Retinal pigment epithelial cell (primary cell): ENCODE measurements around the gene CCDC73.

ENCODE experiments used
- DNase-seq: peaks from one replicate; pipeline ENCODE4 v3.0.0-alpha.2; 2010; ENCODE audit warnings: low read depth
- H3K4me3 ChIP-seq: 2 replicates; pipeline ENCODE4 v1.5.1; 2011; ENCODE audit warnings: mild to moderate bottlenecking, low read length, control low read depth, moderate library complexity
- CTCF ChIP-seq: conservative IDR thresholded peaks from 2 replicates; pipeline ENCODE4 v1.5.1; 2011; ENCODE audit warnings: low read depth, low read length, control low read depth, inconsistent platforms

The CCDC73 gene

GRCh38 chr11:32705309-32706033 is 89.0 kb downstream of the CCDC73 start:
- no peak overlapping the region for H3K4me3 ChIP-seq
- DNase-seq = no peak
- no peak for TF ChIP-seq CTCF

GRCh38 chr11:32704775-32705174 is 89.7 kb downstream of the CCDC73 start:
- H3K4me3 ChIP-seq = no peak overlapping the region
- DNase-seq = no peak
- no peak for TF ChIP-seq CTCF

- TF ChIP-seq CTCF = no peak
- H3K4me3 ChIP-seq = no peak overlapping the region
- DNase-seq = no peak
These were observed 90.2 kb downstream of the CCDC73 start for GRCh38 chr11:32704261-32704660.

GRCh38 chr11:32701616-32702015 is 92.8 kb downstream of the CCDC73 start:
- no peak overlapping the region for H3K4me3 ChIP-seq
- no peak for TF ChIP-seq CTCF
- DNase-seq = no peak

- DNase-seq = no peak
- TF ChIP-seq CTCF = no peak
- H3K4me3 ChIP-seq = no peak overlapping the region
These were observed 95.9 kb downstream of the CCDC73 start for GRCh38 chr11:32698579-32698978.

GRCh38 chr11:32671051-32671450 is 123.4 kb downstream of the CCDC73 start:
- TF ChIP-seq CTCF = no peak
- no peak for DNase-seq
- H3K4me3 ChIP-seq = no peak overlapping the region

GRCh38 chr11:32659672-32660071 is 134.8 kb downstream of the CCDC73 start:
- H3K4me3 ChIP-seq = no peak overlapping the region
- TF ChIP-seq CTCF = no peak
- DNase-seq = peak; percentile 6
